GM19463 (cell line): ENCODE measurements around the gene ALOX5AP.

ENCODE experiments used
- ATAC-seq: cut with Tn5 transposase; IDR thresholded peaks from one replicate; pipeline ENCODE4 v1.9.1; 2021; ENCODE audit warnings: mild to moderate bottlenecking, moderate library complexity; ENCODE audit not compliant: unreplicated experiment

Gene ALOX5AP

DNA sequence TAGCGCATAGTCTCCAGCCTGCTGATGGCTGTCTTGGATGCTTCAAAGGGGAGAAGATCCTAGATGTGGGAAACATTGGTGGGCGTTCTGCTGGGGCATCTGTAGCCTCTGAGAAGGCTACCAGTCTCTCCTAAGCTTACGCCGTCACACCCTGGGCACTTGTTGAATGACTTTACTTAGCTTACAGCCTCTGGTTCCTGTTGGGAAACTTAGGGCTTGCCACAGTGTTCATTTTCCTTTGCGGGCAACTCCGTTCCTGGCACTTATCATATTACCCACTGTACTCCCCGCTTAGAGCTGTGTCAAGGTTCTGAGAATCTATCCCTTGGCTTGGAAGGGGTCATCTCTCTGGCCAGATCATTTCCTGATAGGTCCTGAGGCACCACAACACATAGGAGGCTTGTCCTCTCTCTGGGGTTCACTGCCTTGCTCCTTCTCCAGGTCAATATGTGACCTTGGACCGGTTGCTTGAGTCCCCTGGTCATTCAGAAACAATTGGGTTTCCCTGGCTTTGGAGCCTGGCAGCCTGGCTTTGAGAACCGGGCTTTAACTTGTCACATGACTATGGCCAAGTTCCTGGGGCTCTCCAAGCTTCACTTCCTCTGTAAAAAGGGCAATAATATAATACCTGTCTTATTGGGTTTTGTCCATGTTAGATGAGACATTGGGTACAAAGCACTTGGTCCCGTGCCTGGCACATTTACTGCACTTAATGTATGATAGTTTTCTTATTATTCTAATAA, 20.5 kb upstream of the ALOX5AP start:
- no peak for ATAC-seq

DNA sequence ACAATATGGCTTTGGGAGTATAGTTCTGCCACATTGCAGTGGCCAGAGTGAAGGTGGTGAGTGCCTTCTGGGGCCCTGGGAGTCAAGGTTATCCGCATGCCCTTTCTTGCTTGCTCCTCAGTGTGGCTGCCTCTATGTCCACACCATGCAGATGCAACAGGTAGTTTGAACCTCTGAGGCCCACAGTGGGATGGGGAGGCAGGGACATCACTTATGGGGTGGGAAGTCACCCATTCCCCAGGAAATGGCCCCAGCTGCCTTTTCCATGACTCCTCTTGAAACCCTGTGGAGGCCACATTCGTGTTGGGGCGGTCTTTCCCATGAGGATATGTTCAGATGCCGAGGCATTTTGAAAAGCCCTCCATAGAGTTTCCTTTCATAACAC, 20.0 kb upstream of the ALOX5AP start:
- no peak for ATAC-seq

- no peak for ATAC-seq
Observed at GRCh38 chr13:30715837-30716236, 19.5 kb upstream of the ALOX5AP start.

DNA sequence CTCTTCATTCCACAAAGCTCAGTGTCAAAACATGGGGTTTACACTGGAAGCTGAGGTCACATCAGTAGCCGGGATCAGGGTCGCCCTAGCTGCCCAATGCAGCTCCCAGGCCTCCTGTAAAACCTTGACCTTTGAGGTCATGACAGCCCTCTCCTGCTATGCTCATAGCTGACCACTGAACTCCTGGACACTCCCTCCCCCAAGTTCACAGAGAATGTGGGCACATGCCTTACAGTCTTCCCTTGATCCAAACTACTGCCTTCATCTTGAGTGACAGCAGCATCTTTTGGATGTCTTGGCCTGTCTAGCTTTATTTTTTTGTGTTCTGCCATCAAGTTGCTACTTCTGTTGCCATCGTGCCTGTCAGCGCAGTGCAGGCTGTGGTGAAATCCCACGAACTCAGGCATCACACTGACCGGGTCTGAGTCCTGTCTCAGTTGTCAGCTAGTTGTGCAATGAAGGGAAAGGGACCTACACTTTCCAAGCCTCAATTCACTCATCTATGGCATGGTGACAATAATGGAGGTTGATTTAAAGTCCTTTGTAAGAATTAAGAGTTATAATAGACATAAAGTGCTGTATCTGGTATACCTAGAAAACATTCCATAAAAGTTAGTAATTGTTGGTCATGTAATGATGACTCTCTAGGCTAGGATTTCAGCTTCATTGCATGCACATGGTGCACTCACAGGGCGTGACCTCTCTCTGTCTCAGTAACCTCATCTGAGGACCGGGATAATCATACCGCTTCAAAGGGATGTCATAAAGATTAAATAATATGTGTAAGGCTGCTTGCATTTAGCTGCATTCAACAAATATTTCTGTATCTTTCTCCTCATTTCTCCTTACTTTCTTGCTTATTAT, 16.4 kb upstream of the ALOX5AP start:
- ATAC-seq, result no peak

- ATAC-seq, result no peak
Observed at GRCh38 chr13:30719525-30719914, 15.8 kb upstream of the ALOX5AP start.

DNA sequence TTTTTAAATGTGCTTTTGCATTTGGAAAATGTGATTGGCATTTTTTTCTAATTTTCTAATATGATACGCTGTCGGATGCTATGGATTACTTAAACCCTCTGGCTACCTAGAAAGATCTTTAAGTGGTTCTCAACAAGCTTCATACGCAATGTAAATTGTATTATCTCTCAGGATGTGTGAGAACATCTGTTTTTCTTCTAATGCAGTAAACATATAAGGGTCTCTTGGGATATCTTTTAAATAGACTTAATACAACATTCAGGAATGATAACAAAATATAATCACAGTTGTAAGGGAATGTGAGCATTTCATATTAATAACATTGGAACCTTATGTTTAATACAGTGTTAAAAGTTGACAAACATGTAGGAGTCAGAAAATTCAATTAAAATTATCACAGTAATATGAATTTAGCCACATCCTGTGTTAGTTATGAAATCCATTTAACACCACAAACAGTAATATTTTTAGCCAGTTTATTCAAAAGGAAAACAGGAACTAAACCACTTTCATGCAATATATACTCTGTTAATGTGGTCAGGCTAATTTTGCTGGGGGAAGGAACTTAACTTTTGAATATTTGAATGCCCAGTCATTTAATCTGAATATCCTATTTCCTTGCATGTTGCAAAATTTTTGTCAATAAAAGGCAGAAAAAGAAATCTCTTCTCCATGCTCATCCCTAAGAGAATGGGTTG, 15.0 kb upstream of the ALOX5AP start:
- peak; percentile 72 for ATAC-seq

- ATAC-seq, result no peak
Observed at GRCh38 chr13:30721936-30722335, 13.4 kb upstream of the ALOX5AP start.

DNA sequence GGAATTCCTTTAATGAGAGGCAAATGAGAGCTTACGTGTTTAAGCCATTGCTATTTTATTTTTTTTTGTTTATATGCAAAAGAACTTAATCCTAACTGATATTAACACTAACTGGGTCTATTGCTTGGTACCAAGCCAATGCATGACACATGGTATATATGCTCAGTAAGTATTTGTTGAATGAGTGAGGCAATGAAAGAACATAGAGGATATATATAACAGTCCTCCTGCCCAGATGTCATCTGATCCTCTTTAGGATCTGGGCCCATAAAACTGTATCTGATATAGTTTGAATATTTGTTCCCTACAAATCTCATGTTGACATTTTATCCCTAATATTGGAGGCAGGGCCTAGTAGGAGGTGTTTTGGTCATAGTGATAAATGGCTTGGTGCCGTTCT, 13.0 kb upstream of the ALOX5AP start:
- ATAC-seq, result no peak

- ATAC-seq, result no peak
Observed at GRCh38 chr13:30724778-30725177, 10.6 kb upstream of the ALOX5AP start.

DNA sequence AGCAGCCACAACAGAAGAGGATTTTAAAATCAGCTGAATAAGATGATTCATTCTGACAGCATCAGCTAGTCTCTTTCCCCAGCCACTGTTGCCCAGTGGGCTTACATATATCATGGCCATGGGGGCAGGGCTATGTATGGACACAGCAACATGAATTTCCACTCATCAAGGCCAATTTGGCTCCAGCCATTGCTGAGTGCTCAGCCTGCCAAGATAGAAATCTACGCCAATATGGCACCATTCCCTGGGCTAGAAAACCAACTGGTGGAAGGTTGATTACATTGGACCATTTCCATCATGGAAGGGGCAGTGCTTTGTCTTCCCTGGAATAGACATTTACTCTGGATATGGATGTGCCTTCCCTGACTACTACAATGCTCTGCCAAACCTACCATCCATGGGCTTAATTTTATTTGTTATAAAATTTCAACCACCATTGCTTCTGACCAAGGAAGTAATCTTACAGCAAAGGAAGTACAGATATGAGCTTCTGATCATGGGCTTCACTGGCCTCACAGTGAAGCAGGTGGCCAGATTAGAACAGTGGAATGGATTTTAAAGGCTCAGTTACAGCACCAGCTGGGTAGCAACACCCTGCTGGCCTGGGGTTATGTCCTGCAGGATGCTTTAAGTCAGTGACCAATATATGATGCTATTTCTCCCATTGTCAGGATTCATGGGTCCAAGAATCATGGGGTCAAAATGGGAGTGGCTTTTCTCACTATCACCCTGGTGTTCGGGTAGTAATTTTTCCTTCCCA, 9.8 kb upstream of the ALOX5AP start:
- no peak for ATAC-seq

- no peak for ATAC-seq
Observed at GRCh38 chr13:30726192-30726591, 9.2 kb upstream of the ALOX5AP start.

DNA sequence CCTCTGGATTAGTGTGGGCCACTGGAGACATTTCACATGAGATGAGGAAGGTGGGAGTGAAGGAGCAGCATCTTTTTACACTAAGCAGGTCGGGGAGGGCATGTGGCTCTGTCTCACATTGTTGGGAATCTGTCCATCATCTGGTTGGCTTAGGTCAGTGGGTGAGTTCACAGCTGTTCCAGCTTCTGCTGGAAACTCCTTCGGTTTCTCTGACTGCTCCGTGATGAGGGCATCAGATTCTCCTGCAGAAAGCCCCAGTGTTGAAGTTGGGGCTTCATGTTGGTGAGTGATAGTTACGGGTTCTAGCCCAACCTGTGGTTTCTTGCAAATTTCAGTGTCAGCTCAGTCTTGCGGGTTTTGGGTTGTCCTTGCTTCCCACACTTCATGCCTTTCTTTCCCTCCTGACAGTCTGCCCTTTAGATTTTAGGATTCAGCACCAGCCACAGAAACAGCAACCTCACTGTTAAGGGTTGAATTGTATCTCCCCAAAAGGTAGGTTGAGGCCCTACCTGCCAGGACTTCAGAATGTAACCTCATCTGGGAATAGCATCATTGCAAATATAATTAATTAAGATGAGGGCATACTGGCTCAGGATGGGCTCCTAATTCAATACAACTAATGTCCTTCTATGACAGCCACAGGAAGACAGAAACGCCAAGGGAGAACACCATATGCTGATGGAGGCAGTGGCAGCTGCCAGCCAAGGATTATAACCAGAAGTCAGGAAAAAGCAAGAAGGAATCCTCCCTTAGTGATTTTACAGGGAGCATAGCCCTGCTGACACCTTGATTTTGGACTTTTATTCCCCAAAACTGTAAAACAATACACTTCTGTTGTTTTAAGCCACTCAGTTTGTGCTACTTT, 7.6 kb upstream of the ALOX5AP start:
- no peak for ATAC-seq

- ATAC-seq, result no peak
Observed at GRCh38 chr13:30729801-30730200, 5.5 kb upstream of the ALOX5AP start.

DNA sequence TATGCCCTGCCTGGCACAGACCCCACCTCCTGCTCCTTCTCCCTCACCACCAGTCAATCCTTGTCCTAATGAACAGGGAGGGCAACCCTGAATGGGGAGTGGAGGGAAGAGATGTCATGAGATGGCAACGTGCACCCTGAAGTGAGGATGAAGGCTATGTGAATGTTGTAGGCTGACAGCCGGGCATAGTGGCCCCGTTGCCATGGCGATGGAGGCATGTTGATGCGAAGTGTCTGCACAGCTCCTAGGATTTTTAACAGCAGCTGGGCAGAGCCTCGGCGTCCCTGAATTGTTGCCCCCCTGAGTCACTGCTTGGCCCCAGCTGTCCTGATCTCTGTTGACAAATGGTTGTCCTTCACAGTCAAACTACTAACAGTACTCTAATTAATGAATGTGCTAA, 4.8 kb upstream of the ALOX5AP start:
- no peak for ATAC-seq

DNA sequence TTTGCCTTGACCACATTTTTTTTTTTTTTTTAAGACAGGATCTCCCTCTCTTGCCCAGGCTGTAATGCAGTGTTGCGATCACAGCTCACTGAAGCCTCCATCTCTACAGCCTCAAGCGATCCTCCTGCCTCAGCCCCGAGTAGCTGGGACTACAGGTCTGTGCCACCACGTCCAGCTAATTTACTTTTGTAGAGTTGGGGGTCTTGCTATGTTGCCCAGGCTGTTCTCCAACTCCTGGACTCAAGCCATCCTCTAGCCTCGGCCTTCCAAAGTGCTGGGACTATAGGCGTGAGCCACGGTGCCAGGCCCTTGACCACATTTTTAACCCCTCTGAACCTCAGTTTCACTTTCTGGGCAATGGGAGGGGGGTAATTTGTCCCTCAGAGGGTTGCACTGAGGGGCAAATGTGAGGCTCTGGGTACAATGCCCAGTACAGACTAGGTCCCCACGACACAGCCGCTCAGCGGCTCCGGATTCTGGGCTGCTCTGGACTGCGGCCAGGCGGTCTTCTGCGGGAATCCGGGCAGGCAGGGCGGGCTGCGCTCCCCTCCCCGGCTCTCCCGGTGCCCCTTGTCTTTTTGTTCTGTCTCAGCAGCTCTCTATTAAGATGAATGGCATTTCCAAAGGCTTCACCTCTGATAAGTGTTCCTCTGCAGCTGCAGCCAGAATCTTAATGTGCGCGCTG, 3.8 kb upstream of the ALOX5AP start:
- no peak for ATAC-seq

DNA sequence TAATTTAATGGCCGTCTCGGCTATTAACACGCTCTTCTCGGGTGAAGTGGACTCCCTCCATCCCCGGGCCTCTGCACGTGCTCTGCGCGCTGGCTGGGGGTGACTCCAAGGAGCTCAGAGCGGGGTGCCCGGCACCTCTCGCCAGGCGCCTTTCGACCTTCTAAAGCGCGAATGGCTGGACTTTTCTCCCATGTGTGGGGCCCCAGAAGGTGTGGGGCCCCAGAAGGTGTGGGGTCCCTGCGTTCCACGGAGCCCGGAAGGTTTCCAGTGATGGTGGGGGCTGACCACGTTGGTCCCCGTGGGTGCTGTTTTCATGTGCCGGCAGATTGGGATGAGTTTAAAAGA, 3.3 kb upstream of the ALOX5AP start:
- no peak for ATAC-seq

- ATAC-seq, result no peak
Observed at GRCh38 chr13:30734439-30734838, 904 bp upstream of the ALOX5AP start.

DNA sequence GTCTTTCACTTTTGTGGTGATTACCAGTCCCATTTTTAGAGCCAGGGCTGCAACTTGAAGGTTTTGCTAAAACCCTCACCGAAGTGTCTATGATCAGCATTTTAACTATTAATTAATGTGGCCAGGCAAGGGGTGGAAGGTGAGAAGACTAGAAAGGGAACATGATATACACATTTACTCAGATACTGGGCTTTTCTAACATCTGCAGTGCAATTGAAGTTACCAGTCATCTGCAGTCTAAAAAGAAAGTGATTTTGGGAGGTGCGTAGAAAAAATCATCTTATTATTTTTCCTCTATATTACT, 481 bp downstream of the ALOX5AP start:
- ATAC-seq, result no peak

GRCh38 chr13:30736461-30737320, 1.3 kb downstream of the ALOX5AP start:
- no peak for ATAC-seq
